Mucosa of descending colon (tissue), 3 donors: ENCODE data around the gene RABL3. TPM values are rescaled to one million over a fixed set of nuclear protein-coding genes. Genes with fewer than 3 reads are reported as not detected.

Experiments
- ATAC-seq: fragments of 200-7000 bp; cut with Tn5 transposase; one replicate; pipeline ENCODE4 v1.9.1; 2020; ENCODE audit warnings: mild to moderate bottlenecking, moderate library complexity
- DNase-seq, 3 donors: peaks; one replicate each; pipeline ENCODE4 v3.0.0-alpha.2; 2020
- H3K36me3 ChIP-seq: fragments of 200-600 bp; one replicate; pipeline ENCODE4 v1.8.0; 2021; ENCODE audit warnings: low read depth, mild to moderate bottlenecking
- H3K4me1 ChIP-seq: fragments of 200-600 bp; one replicate; pipeline ENCODE4 v1.8.0; 2021; ENCODE audit warnings: low read depth, mild to moderate bottlenecking
- H3K4me3 ChIP-seq: fragments of 200-600 bp; one replicate; pipeline ENCODE4 v1.8.0; 2021; ENCODE audit warnings: mild to moderate bottlenecking
- H3K9me3 ChIP-seq: fragments of 200-600 bp; one replicate; pipeline ENCODE4 v1.8.0; 2021; ENCODE audit warnings: mild to moderate bottlenecking
- intact Hi-C, 2 donors: fragments of 100-400 bp; cut with DNase I in 1 of 2; cut with micrococcal nuclease in 1 of 2; formaldehyde crosslinking; loops; one replicate each; pipeline versions ENCODE4 v1.11.0 to v1.11.1; 2022; cut with DNase I, micrococcal nuclease
- total RNA-seq, 3 donors: library from RNA; stranded (reverse); fragmentation: NEBNext Ultra II Directional in 2 of 3; extraction: Animal tissue kit (Norgen Biotek cat#: 25700) in 2 of 3; gene quantifications; one replicate each; pipeline versions ENCODE4 v1.2.1 to v1.2.4, GENCODE V29; 2021 to 2023
- TF ChIP-seq, protein P1 (sequence below): fragments of 200-600 bp; IDR thresholded peaks from one replicate; pipeline ENCODE4 v1.8.0; 2022; ENCODE audit warnings: antibody characterized with exemption, mild to moderate bottlenecking
- donor health status: DM: no; HTN: no; CAD: no; lungs with moderate emphysema.
- donor health status: DM: no; HTN: no; CAD: no.
- donor health status: DM: no; HTN: yes; CAD: no.

The RABL3 gene
- total RNA-seq, 3 donors from 2014 or later: 23.0 to 26.5 (median 25.9) TPM

DNA sequence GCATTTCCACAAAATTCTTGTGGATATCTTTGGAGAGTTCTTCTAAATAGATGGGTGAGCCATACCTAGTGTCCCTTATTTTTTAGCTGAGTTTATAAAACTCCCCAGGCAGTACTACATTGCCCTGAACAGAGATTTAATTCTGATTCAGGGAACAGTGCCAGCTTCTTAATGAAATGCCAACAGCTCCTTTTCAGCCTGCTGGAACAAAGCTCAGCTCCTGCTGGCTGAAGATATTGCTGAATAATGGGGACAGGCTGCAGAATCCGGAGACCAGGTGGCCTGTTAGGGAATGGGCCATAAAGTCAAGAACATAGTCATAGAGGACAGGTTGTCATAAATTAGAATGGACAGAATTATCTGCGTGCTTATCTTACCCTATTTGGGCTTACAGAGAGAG is 69.2 kb downstream of the RABL3 start:
- ATAC-seq: no peak
- Histone ChIP-seq H3K36me3 (no peaks in the 10 kb centered on the region), H3K4me3 (no peak overlapping the region), H3K4me1 (no peaks in the 10 kb centered on the region), H3K9me3 (no peaks in the 10 kb centered on the region)
- intact Hi-C loops: no loop called here
- TF ChIP-seq, protein P1, sequence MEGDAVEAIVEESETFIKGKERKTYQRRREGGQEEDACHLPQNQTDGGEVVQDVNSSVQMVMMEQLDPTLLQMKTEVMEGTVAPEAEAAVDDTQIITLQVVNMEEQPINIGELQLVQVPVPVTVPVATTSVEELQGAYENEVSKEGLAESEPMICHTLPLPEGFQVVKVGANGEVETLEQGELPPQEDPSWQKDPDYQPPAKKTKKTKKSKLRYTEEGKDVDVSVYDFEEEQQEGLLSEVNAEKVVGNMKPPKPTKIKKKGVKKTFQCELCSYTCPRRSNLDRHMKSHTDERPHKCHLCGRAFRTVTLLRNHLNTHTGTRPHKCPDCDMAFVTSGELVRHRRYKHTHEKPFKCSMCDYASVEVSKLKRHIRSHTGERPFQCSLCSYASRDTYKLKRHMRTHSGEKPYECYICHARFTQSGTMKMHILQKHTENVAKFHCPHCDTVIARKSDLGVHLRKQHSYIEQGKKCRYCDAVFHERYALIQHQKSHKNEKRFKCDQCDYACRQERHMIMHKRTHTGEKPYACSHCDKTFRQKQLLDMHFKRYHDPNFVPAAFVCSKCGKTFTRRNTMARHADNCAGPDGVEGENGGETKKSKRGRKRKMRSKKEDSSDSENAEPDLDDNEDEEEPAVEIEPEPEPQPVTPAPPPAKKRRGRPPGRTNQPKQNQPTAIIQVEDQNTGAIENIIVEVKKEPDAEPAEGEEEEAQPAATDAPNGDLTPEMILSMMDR: no peak
- no peak for DNase-seq

- Histone ChIP-seq H3K4me1 (no peaks in the 10 kb centered on the region), H3K4me3 (no peak overlapping the region), H3K36me3 (no peaks in the 10 kb centered on the region), H3K9me3 (no peaks in the 10 kb centered on the region)
- DNase-seq (no peak), ATAC-seq (no peak)
- TF ChIP-seq, protein P1: no peak
- intact Hi-C loops: no loop called here
These were observed 71.7 kb downstream of the RABL3 start for GRCh38 chr3:120670576-120670975.

- intact Hi-C loops: no loop called here
- H3K9me3 ChIP-seq: no peaks in the 10 kb centered on the region
- TF ChIP-seq, protein P1: no peak
- no peaks in the 10 kb centered on the region for H3K36me3 ChIP-seq
- ATAC-seq: no peak
- no peak overlapping the region for H3K4me3 ChIP-seq
- no peaks in the 10 kb centered on the region for H3K4me1 ChIP-seq
- no peak for DNase-seq
These were observed 77.4 kb downstream of the RABL3 start for GRCh38 chr3:120664926-120665325.

- Histone ChIP-seq H3K9me3 (no peaks in the 10 kb centered on the region), H3K4me1 (no peaks in the 10 kb centered on the region), H3K36me3 (no peaks in the 10 kb centered on the region), H3K4me3 (no peak overlapping the region)
- DNase-seq (no peak), ATAC-seq (no peak)
- TF ChIP-seq, protein P1: no peak
- intact Hi-C loops: no loop called here
These were observed 80.4 kb downstream of the RABL3 start for GRCh38 chr3:120661945-120662344.

- DNase-seq: no peak
- TF ChIP-seq, protein P1: no peak
- no peak overlapping the region for H3K4me3 ChIP-seq
- H3K36me3 ChIP-seq: no peaks in the 10 kb centered on the region
- H3K9me3 ChIP-seq: no peaks in the 10 kb centered on the region
- no peak for ATAC-seq
- intact Hi-C loops: no loop called here
- no peaks in the 10 kb centered on the region for H3K4me1 ChIP-seq
These were observed 81.0 kb downstream of the RABL3 start for GRCh38 chr3:120661106-120661905.
